Upper lobe of left lung (tissue), 4 donors: ENCODE results near the gene PDE6G.

ENCODE experiments used
- CTCF ChIP-seq, 6 experiments: fragments of 450-650 bp in 4 of 6; fragments of 200-600 bp in 2 of 6; sonication (generic) in 2 of 6; IDR thresholded peaks; one replicate each; pipeline ENCODE4 v1.5.1; 2016 to 2019; ENCODE audit warnings: antibody characterized with exemption in 6 of 6
- EP300 ChIP-seq, 4 donors: sonication (generic); formaldehyde crosslinking; IDR thresholded peaks; one replicate each; pipeline ENCODE4 v1.5.1; 2017; ENCODE audit warnings: antibody characterized with exemption in 4 of 4, control low read depth in 2 of 4
- POLR2AphosphoS5 ChIP-seq, 2 donors: sonication (generic); formaldehyde crosslinking; IDR thresholded peaks; one replicate each; pipeline ENCODE4 v1.5.1; 2017; ENCODE audit warnings: antibody characterized with exemption in 2 of 2

- TF ChIP-seq CTCF (IDR thresholded peaks at IDR 0.05) (no peak), POLR2AphosphoS5 (IDR thresholded peaks at IDR 0.05) (no peak), EP300 (IDR thresholded peaks at IDR 0.05) (no peak)
These were observed 48.3 kb downstream of the PDE6G start for GRCh38 chr17:81608082-81608481.
